Panc1 (cell line): ENCODE measurements around the gene GABRD.

ENCODE experiments used
- TCF7L2 ChIP-seq: IDR thresholded peaks from 2 replicates; pipeline ENCODE4 v1.6.1; 2011; ENCODE audit warnings: mild to moderate bottlenecking, low read depth, low read length, inconsistent platforms
- TF ChIP-seq, protein P1 (sequence below): fragments of 450-650 bp; IDR thresholded peaks from 2 replicates; pipeline ENCODE4 v1.5.1; 2017; ENCODE audit warnings: mild to moderate bottlenecking

DNA sequence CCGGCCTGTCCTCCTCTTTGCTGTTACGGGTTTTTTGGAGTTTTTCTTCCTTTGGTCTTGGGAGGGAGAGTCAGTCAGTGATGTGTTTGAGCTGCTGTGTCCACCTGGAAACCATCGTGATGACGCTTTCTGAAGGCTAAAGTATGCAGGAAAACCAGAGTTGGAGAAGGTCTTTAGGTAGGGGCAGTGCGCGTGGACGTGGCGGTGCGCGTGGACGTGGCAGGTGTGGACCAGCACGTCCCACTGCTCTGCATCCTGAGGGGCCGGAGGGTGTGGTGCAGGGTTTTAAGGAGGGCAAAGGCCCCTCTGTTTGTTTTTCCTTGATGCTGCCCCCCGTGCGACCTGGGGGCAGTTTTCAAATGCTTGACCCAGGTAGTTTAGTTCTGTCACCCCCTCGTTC lies 61.0 kb downstream of the GABRD start:
- TF ChIP-seq TCF7L2: no peak
- TF ChIP-seq, protein P1, sequence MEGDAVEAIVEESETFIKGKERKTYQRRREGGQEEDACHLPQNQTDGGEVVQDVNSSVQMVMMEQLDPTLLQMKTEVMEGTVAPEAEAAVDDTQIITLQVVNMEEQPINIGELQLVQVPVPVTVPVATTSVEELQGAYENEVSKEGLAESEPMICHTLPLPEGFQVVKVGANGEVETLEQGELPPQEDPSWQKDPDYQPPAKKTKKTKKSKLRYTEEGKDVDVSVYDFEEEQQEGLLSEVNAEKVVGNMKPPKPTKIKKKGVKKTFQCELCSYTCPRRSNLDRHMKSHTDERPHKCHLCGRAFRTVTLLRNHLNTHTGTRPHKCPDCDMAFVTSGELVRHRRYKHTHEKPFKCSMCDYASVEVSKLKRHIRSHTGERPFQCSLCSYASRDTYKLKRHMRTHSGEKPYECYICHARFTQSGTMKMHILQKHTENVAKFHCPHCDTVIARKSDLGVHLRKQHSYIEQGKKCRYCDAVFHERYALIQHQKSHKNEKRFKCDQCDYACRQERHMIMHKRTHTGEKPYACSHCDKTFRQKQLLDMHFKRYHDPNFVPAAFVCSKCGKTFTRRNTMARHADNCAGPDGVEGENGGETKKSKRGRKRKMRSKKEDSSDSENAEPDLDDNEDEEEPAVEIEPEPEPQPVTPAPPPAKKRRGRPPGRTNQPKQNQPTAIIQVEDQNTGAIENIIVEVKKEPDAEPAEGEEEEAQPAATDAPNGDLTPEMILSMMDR: no peak
